ENCODE results near the gene CD300H. TPM values are rescaled to one million over a fixed set of nuclear protein-coding genes. Genes with fewer than 3 reads are reported as not detected.

CD300H gene
- total RNA-seq, 6 donors from 2014 or later: 0.37 to 2.7 TPM; not detected in 4

GRCh38 chr17:74555427-74555940, 11.8 kb downstream of the CD300H start:
- H3K4me3 ChIP-seq: no peak overlapping the region
- no peaks in the 10 kb centered on the region for H3K9me3 ChIP-seq
- 54 to 73% methylated on average over 7 of the region's 7 CpGs for WGBS, 2 donors
- H3K36me3 ChIP-seq: no peaks in the 10 kb centered on the region
- H3K27ac ChIP-seq: no peak overlapping the region
- TF ChIP-seq POLR2A (IDR thresholded peaks at IDR 0.05): no peak
- no peak for TF ChIP-seq POLR2AphosphoS5 (IDR thresholded peaks at IDR 0.05)
- no peak for TF ChIP-seq CTCF (IDR thresholded peaks at IDR 0.05)
- TF ChIP-seq EP300 (IDR thresholded peaks at IDR 0.05): no peak
- no peaks in the 10 kb centered on the region for H3K4me1 ChIP-seq
- ATAC-seq (ENCODE audit: low FRiP score in 2 of 2) (no peak), DNase-seq (no peak)
- no peaks in the 10 kb centered on the region for H3K27me3 ChIP-seq

GRCh38 chr17:74554909-74555308, 12.4 kb downstream of the CD300H start:
- H3K9me3 ChIP-seq: no peaks in the 10 kb centered on the region
- TF ChIP-seq POLR2AphosphoS5 (IDR thresholded peaks at IDR 0.05) (no peak), EP300 (IDR thresholded peaks at IDR 0.05) (no peak), POLR2A (IDR thresholded peaks at IDR 0.05) (no peak), CTCF (IDR thresholded peaks at IDR 0.05) (no peak)
- H3K27ac ChIP-seq: no peak overlapping the region
- no peaks in the 10 kb centered on the region for H3K36me3 ChIP-seq
- 54 to 63% methylated on average over 6 of the region's 6 CpGs for WGBS, 2 donors
- no peak for ATAC-seq (ENCODE audit: low FRiP score in 2 of 2)
- no peak overlapping the region for H3K4me3 ChIP-seq
- no peaks in the 10 kb centered on the region for H3K27me3 ChIP-seq
- no peaks in the 10 kb centered on the region for H3K4me1 ChIP-seq
- no peak for DNase-seq

GRCh38 chr17:74552037-74552436, 15.3 kb downstream of the CD300H start:
- Histone ChIP-seq H3K4me1 (no peaks in the 10 kb centered on the region), H3K4me3 (no peak overlapping the region), H3K9me3 (no peaks in the 10 kb centered on the region), H3K36me3 (no peaks in the 10 kb centered on the region), H3K27me3 (no peaks in the 10 kb centered on the region), H3K27ac (no peak overlapping the region)
- TF ChIP-seq POLR2A (IDR thresholded peaks at IDR 0.05) (no peak), EP300 (IDR thresholded peaks at IDR 0.05) (no peak), POLR2AphosphoS5 (IDR thresholded peaks at IDR 0.05) (no peak)
- WGBS, 2 donors: 27 to 61% methylated on average over 4 to 7 of the region's 7 CpGs
- no peak for ATAC-seq (ENCODE audit: low FRiP score in 2 of 2)
- DNase-seq: no peak

- no peaks in the 10 kb centered on the region for H3K36me3 ChIP-seq
- no peak for ATAC-seq (ENCODE audit: low FRiP score in 2 of 2)
- H3K27me3 ChIP-seq: no peaks in the 10 kb centered on the region
- H3K27ac ChIP-seq: no peak overlapping the region
- no peaks in the 10 kb centered on the region for H3K4me1 ChIP-seq
- H3K4me3 ChIP-seq: no peak overlapping the region
- DNase-seq: no peak
- TF ChIP-seq EP300 (IDR thresholded peaks at IDR 0.05) (no peak), POLR2AphosphoS5 (IDR thresholded peaks at IDR 0.05) (no peak), POLR2A (IDR thresholded peaks at IDR 0.05) (no peak), CTCF (IDR thresholded peaks at IDR 0.05) (no peak)
- H3K9me3 ChIP-seq: no peaks in the 10 kb centered on the region
- WGBS, 2 donors: 78 to 89% methylated on average over 5 to 15 of the region's 15 CpGs
These were observed 16.7 kb downstream of the CD300H start for GRCh38 chr17:74550602-74551001.

GRCh38 chr17:74549343-74549742, 18.0 kb downstream of the CD300H start:
- WGBS, 2 donors: 63 to 79% methylated on average over 5 to 7 of the region's 7 CpGs
- no peak overlapping the region for H3K27ac ChIP-seq

GRCh38 chr17:74547736-74548135, 19.6 kb downstream of the CD300H start:
- no peak for DNase-seq
- no peaks in the 10 kb centered on the region for H3K27me3 ChIP-seq
- 64 to 73% methylated on average over 3 of the region's 3 CpGs for WGBS, 2 donors

More at GRCh38 chr17:74549343-74549742, 18.0 kb downstream of the CD300H start:
- DNase-seq (no peak), ATAC-seq (ENCODE audit: low FRiP score in 2 of 2) (no peak)
- TF ChIP-seq EP300 (IDR thresholded peaks at IDR 0.05) (no peak), POLR2AphosphoS5 (IDR thresholded peaks at IDR 0.05) (no peak)
- Histone ChIP-seq H3K4me3 (no peak overlapping the region), H3K27me3 (no peaks in the 10 kb centered on the region), H3K4me1 (no peaks in the 10 kb centered on the region), H3K9me3 (no peaks in the 10 kb centered on the region), H3K36me3 (no peaks in the 10 kb centered on the region)

More at GRCh38 chr17:74547736-74548135, 19.6 kb downstream of the CD300H start:
- Histone ChIP-seq H3K4me1 (no peaks in the 10 kb centered on the region), H3K36me3 (no peaks in the 10 kb centered on the region), H3K27ac (no peak overlapping the region), H3K9me3 (no peaks in the 10 kb centered on the region), H3K4me3 (no peak overlapping the region)
- no peak for TF ChIP-seq EP300 (IDR thresholded peaks at IDR 0.05)
- TF ChIP-seq POLR2AphosphoS5 (IDR thresholded peaks at IDR 0.05): no peak
- no peak for ATAC-seq (ENCODE audit: low FRiP score in 2 of 2)
